NCI-H1105 (cell line): ENCODE measurements around the gene NGRN.
"Not testable (repeated sequence)": the region's sequence is repeated elsewhere in the genome, so short reads cannot be mapped to it uniquely, and the experiment has no call there.

Experiments used
- DNase-seq: peaks from one replicate; lab custom pipeline; 2025; lab: John Stamatoyannopoulos, UW

Gene NGRN

DNA sequence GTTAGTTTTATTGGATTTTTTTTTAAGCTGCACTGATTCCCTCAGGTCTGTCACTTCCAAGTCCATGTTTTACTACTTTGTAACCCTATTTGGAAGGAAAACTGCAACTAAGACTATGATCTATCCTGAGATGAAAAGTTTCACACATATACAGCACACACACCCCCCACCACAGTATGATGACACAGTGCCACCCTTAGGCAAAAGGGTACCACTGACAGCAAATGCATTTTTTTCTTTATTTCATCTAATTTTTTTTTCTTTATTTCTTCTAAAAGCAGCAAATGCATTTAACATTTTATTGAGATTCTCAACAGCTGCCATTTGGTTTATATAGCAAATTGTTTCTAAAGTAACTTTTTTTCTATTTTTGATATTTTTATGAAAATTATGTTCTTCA, 21.2 kb downstream of the NGRN start:
- DNase-seq = no peak

DNA sequence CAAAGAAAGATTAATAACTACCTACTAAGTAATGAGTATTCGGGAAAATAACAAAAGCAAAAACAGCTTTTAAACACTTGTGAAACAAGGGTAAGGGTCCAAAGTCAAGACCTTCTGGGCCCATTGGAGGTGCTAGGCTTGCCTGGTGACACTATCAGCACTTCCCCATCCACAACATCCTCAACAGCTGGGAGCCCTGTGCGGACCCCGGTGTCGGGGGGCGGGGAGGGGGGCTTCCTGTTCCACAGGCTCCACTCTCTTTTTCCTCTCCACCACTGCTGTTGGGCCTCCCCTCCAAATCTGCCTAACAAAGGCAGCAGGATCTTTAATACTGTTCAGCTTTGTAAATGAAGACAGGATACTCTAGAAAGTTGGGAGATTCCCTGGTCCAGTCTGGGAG, 21.6 kb downstream of the NGRN start:
- no peak for DNase-seq

DNA sequence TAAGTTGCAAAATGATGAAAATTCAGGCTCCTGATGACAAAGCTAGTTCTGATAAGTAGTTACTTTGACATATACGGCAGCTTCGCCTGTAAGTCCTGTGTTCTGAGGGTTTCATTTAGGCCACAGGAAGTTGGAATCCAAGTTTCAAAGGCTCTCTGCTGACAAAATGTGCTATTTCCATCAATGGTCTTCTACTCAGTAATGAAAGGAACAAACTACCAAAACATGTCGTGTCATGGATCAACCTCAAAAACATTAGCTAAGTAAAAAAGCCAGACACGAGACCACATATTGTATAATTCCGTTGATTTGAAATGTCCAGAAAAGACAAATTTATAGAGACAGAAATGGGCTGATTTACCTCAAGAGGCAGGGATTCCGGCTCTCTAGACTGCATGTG, 22.5 kb downstream of the NGRN start:
- DNase-seq = no peak

DNA sequence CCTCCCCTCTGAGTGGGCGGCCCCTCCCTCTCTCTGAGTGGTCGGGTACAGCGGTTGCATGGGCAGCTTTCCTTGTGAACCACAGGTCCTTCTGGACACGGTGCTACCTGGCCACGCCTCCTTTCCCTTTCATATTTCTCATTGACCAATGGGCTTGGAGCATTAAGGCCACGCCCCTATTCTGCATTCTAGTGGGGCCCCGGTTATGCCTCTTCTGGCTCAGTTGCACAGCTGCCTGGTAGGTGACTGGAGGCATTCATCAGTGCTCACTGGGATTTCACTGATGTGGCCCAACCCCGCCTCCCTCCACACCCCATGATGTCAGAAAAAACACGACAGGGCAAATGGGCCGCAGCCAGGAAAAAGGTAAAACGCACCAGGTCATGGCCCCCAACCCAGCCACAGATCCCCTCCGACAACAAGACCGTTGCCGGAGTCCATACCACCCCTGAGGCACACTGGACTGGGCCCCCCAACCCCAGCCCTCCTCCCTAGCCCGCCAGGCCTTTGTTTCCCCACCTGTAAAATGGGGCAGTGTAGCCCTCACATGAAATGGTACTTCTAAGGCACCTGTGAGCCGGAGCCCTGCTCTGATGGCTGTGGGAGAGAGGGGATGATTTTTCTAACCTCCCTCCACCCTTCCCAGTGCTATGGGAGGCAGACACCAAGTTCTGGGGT, 26.3 kb downstream of the NGRN start:
- DNase-seq = no peak

DNA sequence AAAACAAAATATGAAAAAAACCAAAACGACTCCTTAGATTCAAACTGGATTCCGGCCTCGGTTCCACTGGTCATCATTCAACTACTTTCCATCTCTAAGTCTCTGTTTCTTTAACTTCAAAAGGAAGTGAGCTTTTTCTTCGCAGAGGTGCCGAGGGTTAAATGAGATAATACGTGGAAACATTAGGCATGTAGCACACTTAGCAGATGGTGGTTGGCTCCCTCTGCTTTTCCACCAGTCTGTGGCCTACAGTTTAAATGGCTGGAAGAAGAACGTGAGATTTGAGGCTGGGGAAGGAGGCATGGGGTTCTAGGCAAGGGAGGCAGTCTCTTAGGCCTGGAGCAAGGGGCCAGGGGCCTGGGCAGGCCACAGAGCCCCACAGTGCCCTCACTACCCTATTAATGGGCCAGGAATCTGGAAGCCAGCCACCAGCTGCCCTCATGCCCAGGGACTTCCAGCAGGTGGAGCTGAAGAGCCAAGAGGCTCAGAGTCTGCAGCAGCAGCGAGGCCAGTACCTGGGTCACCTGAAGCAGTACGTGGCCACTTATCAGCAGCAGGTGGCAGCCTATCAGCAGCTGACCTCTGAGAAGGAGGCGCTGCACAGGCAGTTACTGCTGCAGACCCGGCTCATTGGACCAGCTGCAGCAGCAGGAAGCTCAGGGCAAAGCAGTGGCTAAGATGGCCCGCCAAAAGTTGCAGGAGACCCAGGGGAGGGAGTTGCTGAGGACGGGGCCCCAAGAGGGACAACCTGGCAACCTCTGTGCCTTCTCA, 27.8 kb downstream of the NGRN start:
- DNase-seq = peak; percentile 57

DNA sequence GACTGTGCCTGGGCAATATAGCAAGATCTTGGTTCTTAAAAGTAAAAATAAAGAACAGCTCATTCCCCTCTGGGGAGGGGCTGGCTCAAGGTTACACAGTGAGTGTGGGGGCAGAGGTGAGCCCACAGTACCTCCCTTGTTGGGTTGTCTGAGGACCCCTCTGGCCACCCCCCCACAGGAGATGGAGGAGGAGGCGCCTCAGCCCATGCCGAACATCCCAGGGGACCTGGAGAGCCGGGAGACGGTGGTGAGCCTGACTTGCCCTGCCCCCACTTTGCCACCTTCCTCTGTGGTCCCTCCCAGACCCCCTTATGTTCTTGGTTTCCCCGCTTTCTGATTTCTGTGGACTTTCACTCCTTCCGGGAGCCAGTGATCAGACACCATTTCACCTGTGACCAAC, 28.7 kb downstream of the NGRN start:
- no peak for DNase-seq

DNA sequence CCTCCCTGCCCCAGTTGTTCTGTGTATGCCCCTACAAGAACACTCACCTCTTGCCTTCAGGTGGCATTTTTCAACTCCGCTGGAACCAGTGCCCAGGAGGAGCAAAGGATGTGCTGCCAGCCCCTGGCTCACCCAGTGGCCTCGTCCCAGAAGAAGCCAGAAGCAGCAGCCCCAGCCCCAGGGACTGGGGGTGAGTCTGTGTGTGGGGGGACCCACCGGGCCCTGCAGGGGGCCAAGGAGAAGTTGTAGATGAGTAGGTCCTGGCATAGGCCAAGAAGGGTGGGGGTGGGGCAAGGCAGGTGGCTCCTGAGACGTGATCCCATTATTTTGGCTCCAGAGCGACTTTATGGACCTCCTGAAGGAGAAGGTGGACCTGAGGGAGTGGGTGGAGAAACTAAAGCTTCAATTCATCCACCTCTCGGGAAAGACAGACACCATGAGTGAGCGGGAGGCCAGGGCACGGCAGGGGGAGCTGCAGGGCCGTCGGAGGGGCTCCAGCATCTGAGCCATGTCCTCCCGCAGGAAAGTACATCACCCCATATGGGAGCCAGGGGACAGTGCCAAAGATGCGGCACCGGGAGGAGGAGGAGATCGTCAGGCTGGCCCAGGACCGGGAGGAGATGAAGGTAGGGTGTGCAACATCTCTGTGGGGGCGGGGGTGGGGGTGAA, 29.3 kb downstream of the NGRN start:
- no peak for DNase-seq

DNA sequence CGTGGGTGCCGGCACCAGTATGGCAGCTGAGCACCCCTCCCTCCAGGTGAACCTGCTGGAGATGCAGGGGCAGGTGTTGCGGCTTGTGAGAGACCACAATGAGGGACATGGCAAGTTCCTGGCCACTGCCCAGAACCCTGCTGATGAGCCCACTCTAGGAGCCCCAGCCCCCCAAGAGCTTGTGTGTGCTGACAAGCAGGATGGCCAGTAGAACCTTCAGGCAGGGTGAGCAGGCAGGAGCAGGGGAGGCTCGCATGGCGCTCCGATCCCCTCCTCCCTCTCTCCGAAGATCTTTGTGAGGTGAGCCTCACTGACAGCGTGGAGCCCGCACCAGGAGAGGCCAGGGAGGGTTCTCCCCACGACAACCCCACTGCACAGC, 29.8 kb downstream of the NGRN start:
- DNase-seq = no peak

DNA sequence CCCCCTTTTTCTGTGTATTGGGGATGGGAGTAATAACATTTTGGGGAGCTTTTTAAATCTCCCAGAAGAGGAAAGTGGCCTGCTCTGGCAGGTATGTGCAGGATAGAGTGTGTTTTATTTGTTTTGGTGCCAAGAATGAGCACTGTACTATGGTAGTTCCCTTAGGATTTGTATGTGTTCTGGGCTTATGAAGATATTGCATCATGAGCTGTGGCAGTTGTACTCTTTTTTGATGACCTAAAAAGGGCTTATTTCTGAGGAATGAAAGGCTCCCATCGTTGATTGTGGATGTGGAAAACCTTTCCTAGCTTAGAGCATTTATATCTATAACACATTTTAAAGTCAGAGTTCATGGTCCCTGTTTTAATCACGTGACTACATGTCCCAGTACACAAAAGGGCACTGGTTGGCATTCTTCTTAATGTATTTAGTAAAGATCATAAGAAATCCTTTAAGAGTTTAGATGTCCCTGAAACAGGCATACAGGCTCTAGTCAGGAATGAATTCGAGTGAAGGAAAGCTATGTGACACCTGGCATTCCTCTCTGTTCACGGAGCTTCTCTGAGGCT, 30.9 kb downstream of the NGRN start:
- not testable (repeated sequence) for DNase-seq

DNA sequence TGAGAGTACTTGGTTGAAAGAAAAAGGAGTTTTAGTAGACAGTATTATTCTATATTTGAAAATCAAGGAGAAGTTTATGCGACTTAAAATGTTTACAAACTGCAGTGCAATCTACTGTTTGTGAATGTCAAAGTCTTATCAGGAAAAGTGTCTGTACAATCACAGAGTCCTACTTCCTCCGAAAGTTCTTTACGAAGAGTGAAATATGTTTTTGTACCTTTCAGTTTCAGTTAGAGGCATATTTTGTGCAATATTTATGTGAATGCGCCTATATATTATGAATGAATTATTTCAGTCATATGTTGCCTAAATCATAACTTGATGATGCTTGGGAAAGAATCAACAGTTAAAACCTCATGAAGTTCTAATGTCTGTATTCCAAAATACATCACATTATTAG, 31.5 kb downstream of the NGRN start:
- DNase-seq = no peak

DNA sequence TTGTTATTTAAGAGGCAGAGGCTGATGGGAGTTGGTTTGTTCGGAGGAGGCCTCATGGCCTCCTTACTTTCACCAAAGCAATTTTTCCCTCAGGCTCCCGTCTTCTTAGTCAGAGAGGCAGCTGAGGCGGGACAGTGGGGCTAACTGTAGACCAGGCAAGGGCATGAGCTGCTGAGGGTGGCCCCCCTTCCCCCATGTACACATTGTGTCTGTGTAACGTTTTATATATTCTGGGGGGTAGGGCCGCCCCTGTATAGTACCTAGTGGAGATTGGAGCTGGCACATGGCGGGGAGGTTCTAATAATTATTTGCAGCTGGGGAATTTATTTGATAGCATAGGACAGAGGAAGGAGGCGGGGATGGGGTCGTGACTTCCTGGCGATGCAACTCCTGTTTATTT, 35.1 kb downstream of the NGRN start:
- no peak for DNase-seq

DNA sequence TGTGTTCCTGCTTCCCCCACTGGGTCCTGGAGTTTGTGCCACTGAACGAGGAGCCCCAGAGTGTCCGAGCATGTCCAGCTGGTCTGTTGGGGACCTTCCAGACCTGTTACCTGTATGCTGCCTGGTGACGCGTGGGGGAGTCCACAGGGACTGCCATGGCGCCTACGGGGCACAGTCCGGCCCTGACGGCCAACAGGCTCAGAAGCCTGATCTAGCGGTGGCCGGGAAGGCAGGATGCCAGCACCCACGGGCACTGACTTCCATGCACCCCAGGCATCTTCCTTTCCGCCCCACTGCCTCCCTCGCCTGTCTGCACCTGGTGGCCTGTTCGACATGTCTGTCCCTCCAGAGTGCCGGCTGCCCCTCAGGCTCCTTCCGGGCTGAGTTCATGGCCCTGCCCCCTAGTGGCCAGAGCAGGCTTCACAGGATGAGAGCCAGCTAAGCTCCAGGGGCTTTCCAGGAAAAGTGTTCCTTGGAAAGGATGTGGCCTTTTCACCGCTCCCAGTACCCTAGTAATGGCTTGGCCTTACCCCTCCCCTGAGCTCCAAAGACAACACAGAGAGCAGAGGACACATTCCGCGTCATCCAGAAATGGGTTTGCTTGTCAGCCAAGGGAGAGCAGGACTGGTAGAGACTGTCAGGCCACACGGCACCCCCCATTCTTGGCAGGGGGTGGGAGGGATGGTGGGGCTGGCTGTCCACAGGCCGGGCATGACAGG, 35.7 kb downstream of the NGRN start:
- no peak for DNase-seq

DNA sequence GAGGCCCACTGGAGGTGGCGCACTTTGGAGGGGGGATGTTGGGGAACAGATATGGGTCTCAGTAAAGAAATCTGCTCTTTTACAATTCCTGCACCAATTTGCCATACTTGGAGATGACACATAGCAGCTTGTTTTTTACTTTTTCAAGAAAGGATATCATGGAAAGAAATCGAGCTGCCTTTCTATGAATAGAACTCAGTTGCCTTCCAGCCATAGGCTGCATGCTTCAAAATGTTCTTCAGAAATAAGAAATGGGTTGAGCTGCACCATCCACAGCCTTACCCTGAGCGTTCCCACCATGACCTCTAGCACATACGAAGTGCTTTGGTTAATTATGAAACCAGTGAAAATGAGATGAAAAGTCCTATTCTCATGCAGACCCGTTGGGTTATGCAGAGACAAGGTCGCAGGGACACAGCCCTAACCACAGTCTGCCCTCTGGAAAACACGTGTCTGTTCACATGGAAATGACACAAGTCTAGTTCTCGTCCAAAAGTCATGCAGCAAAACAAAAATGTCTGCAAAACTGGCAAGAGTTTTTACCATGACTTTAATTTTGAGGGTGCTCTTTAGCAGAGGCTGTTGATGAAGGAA, 36.3 kb downstream of the NGRN start:
- no peak for DNase-seq

DNA sequence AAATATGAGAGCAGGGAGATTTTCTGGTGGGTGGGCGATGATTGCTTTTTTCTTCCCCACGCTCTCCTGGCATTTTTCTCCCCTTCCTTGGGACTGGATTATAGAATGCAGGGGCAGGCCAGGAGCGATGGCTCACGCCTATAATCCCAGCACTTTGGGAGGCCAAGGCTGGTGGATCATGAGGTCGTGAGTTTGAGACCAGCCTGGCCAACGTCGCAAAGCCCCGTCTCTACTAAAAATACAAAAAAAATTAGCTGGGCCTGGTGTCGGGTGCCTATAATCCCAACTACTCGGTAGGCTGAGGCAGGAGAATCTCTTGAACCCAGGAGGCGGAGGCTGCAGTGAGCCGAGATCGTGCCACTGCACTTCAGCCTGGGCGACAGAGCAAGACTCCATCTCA, 39.9 kb downstream of the NGRN start:
- not testable (repeated sequence) for DNase-seq

DNA sequence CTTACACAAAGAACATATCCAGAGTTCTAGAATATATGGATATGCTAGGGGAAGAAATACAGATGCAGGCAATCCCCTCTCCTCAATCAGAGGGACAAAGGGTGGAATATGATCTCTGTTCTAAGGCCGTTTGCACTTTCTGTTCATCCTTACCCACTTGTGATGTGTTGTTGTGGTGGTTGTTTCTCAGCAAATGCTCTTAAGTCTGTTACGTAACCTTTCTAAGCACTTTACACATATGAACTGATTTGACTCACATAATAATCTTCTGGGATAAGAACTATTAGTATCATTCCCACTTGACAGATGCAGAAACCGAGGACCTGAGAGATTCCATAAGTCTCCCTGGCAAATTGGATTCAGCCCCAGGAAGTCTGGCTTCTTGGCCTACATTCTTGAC, 40.5 kb downstream of the NGRN start:
- no peak for DNase-seq

DNA sequence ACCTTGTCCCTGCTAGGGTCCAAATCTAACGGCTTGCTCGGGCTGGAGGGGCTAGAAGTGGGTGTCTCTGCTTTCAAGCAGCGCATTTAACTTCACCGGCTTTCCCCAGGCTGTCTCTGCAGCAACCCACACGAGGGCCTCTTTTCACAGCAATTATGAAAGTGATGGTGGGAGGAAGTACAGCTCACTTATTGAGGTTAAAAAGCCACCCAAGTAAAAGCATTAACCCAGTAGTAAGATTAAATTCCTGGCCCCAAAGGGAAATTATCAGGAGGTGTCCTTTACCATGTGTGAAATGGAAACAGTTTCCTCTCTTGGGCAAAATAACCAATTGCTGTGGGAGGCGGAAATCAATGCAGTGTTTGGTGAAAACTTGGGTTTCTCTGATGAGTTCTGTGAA, 41.1 kb downstream of the NGRN start:
- no peak for DNase-seq

DNA sequence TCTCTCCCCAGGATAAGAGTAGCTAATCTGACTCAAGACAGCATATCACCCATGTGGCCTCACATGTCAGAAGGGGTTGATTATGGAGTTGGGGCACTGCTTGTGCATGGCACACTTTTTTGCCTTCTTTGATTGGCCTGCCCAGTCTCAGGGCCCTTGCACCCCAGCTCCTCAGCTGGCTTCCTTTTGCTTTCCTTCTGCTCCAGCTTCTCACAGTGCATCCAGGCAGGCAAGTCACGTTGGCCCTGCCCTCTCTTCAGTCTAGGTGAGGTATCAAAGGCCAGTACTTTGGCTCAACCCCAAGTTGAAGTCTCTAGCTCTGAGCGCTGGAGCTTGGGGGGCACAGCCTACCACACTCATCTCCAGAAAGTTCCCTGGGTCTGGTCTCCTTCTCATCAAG, 42.2 kb downstream of the NGRN start:
- DNase-seq = no peak

DNA sequence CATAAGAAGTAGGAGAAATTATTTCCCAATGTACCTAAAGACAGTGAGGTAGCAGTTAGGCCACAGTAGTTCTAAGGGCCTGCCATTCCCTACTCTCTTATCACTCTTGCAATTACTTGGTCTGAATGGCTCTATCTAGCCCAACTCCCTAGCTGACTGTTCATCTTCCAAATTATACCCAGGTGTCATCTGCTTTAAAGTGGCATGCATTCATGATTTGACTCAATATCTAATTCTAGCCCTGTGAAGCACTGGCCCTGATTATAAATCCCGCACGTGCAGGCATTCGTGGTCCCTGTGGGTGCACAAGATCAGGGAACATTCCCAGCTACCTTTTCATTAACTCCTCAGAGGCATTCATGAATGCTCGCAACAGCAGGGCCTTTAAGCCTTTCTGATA, 43.5 kb downstream of the NGRN start:
- DNase-seq = no peak

DNA sequence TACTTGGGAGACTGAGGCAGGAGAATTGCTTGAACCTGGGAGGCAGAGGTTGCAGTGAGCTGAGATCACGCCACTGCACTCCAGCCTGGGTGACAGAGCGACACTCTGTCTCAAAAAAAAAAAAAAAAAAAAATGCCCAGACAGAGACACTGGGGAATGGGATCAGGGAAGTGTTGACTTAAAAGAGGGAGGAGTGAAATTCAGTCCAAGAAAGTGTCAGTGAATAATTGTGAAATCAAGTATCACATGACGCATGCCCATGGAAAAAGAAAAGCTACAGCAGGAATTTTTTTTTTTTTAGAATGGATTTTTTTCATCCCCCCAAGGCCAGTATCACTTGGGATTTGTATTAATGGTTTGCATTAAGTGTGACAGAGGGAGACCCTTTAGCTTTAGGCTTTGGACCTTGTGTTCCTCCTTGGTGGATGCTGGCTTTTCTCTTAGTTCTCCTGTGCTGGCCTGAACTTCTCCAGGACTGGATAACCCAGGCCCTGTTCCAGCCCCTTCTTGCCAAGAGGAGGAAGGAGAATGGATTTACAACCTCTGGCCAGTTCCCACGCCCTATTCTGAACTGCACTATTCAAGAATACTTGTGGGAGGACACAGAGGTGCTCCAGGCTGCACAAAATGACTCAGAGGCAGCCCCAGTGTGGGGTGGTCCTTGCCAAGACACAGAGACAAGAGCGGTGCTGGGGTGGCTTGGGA, 50.0 kb downstream of the NGRN start:
- DNase-seq = no peak

DNA sequence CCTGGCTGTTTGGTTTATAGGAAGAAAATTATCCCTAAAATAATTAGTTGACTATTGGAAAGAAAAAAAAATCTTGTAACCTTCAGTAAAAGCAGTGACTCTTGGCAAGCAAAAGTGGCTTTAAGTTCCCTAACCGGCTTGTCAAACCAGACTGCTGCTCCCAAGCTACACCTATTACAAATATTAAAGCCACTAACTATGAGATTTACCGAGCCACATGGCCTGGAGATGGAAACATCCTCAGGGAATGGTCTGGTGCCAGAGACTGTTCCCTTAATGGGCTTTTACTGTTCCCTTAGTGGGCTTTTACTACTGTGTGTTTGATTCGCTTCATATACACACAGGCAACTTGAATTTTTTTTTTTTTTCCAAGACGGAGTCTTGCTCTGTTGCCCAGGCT, 50.7 kb downstream of the NGRN start:
- no peak for DNase-seq

DNA sequence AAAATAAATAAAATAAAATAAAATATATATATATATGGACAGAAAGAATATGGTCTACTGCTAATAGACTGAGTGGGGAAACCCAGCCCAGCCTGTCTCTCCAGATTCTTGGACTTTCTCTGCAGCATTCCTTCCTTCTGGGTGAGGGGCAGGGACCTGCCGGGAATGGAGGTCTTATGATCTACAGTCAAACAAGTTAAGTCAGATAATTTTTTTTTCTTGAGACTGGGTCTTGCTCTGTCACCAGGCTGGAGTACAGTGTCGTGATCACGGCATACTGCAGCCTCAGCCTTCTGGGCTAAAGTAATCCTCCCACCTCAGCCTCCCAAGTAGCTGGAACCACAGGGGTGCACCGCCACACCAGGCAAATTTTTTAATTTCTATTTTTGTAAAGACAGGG, 53.1 kb downstream of the NGRN start:
- no peak for DNase-seq
